A549 (cell line): ENCODE data around the gene AIMP1. TPM values are rescaled to one million over a fixed set of nuclear protein-coding genes. Genes with fewer than 3 reads are reported as not detected.

Source experiments
- ATAC-seq, 2 experiments: fragments of 200-7000 bp in 1 of 2; fragments of >200 bp in 1 of 2; cut with Nextera tagmentation in 1 of 2; cut with Tn5 transposase in 1 of 2; 3 replicates each; pipeline versions ENCODE4 v1.8.0 to v1.9.1; 2018 to 2020; ENCODE audit warnings: mild to moderate bottlenecking in 1 of 2, moderate library complexity in 1 of 2
- CTCF ChIA-PET: fragments of 300-600 bp; sonication (Branson Sonifier 250); formaldehyde crosslinking; extraction: SDS; loops from one replicate; lab custom pipeline; 2021; ENCODE audit warnings: antibody characterized with exemption, inconsistent platforms; lab: Yijun Ruan, JAX
- POLR2A ChIA-PET: fragments of 350-600 bp; formaldehyde crosslinking; extraction: SDS; loops from one replicate; lab custom pipeline; 2021; ENCODE audit warnings: antibody characterized with exemption, inconsistent platforms; lab: Yijun Ruan, JAX
- DNase-seq, 2 experiments: peaks; one replicate each; pipeline versions ENCODE4 v3.0.0 to v3.0.0-alpha.2; 2011 to 2016; ENCODE audit warnings: low read depth in 1 of 2, low spot score in 1 of 2
- FAIRE-seq: peaks from 2 replicates; lab custom pipeline; 2011; peaks lifted over from hg19 to GRCh38; lab: Jason Lieb, UNC
- H3K27ac ChIP-seq, 2 experiments: fragments of >200 bp; sonication (Bioruptor Twin); formaldehyde crosslinking; 3 replicates each; pipeline ENCODE4 v1.5.1; 2016 to 2017
- H3K4me1 ChIP-seq: fragments of >200 bp; sonication (Bioruptor Twin); formaldehyde crosslinking; 3 replicates; pipeline ENCODE4 v1.6.1; 2016
- H3K4me2 ChIP-seq: fragments of >200 bp; sonication (Bioruptor Twin); formaldehyde crosslinking; 3 replicates; pipeline ENCODE4 v1.6.1; 2016
- H3K4me3 ChIP-seq: fragments of >200 bp; sonication (Bioruptor Twin); formaldehyde crosslinking; 3 replicates; pipeline ENCODE4 v1.5.1; 2016
- H3K9me3 ChIP-seq: fragments of >200 bp; sonication (Bioruptor Twin); formaldehyde crosslinking; 3 replicates; pipeline ENCODE4 v1.6.1; 2016
- CBX8 ChIP-seq: fragments of 200-600 bp; sonication (generic); IDR thresholded peaks from 2 replicates; pipeline ENCODE4 v1.6.1; 2016
- EHF ChIP-seq: fragments of 250-450 bp; sonication (Bioruptor Pico); IDR thresholded peaks from 2 replicates; pipeline ENCODE4 v1.5.0; 2020; ENCODE audit warnings: mild to moderate bottlenecking
- ESRRA ChIP-seq: fragments of 150-350 bp; IDR thresholded peaks from 2 replicates; pipeline ENCODE4 v1.6.1; 2014; ENCODE audit warnings: mild to moderate bottlenecking, low read length, borderline replicate concordance
- FOSB ChIP-seq: fragments of 250-450 bp; sonication (Bioruptor Pico); IDR thresholded peaks from 2 replicates; pipeline ENCODE4 v1.5.0; 2020; ENCODE audit warnings: mild to moderate bottlenecking, moderate library complexity
- GATA3 ChIP-seq: IDR thresholded peaks from 2 replicates; pipeline ENCODE4 v1.6.1; 2012; ENCODE audit warnings: borderline replicate concordance
- KDM5A ChIP-seq: fragments of 200-600 bp; sonication (generic); IDR thresholded peaks from 2 replicates; pipeline ENCODE4 v1.6.1; 2016; ENCODE audit warnings: antibody characterized with exemption, mild to moderate bottlenecking
- MYC ChIP-seq: IDR thresholded peaks from 2 replicates; pipeline ENCODE4 v1.6.1; 2012; ENCODE audit warnings: mild to moderate bottlenecking, inconsistent platforms, low read length, improper control_type of control experiment, borderline replicate concordance
- NR3C1 ChIP-seq: fragments of >200 bp; sonication (Bioruptor Twin); formaldehyde crosslinking; IDR thresholded peaks from 3 replicates; pipeline ENCODE4 v1.6.1; 2017
- POLR2A ChIP-seq: IDR thresholded peaks from 2 replicates; pipeline ENCODE4 v1.6.1; 2012; ENCODE audit warnings: mild to moderate bottlenecking, low read length
- RAD21 ChIP-seq, 2 experiments: fragments of >200 bp in 1 of 2; sonication (Bioruptor Twin) in 1 of 2; formaldehyde crosslinking in 1 of 2; IDR thresholded peaks in 1 of 2; conservative IDR thresholded peaks in 1 of 2; 2 replicates in 1 of 2; 3 replicates in 1 of 2; pipeline ENCODE4 v1.6.1; 2012 to 2018; ENCODE audit warnings: inconsistent platforms in 1 of 2
- RCOR1 ChIP-seq: fragments of 150-350 bp; IDR thresholded peaks from 2 replicates; pipeline ENCODE4 v1.6.1; 2014; ENCODE audit warnings: antibody characterized with exemption, low read length, low read depth
- SMC3 ChIP-seq: fragments of >200 bp; sonication (Bioruptor Twin); formaldehyde crosslinking; IDR thresholded peaks from 3 replicates; pipeline ENCODE4 v1.6.1; 2018; ENCODE audit warnings: inconsistent platforms
- TFCP2L1 ChIP-seq: fragments of 250-450 bp; sonication (Bioruptor Pico); IDR thresholded peaks from 2 replicates; pipeline ENCODE4 v1.5.0; 2021; ENCODE audit warnings: mild to moderate bottlenecking
- WGBS: methylation state at CpG from one replicate; pipeline ENCODE4 v1.1.6; 2017; ENCODE audit errors: missing lambda C conversion rate; 5-methylcytosine and 5-hydroxymethylcytosine counted together
- polyA plus RNA-seq, 4 experiments: library from polyadenylated mRNA; depleted of rRNA in 3 of 4; stranded (reverse); fragments of >200 nt; fragmentation: RNase III in 1 of 4; extraction: RNeasy Plus Mini Kit Qiagen cat#74134 plus additional on column Dnase treatment in 1 of 4; gene quantifications; 2 replicates in 3 of 4; 3 replicates in 1 of 4; pipeline ENCODE4 v1.2.3, GENCODE V29; 2011 to 2017
- TF ChIP-seq, protein P1 (sequence below): fragments of >200 bp; sonication (Bioruptor Twin); formaldehyde crosslinking; IDR thresholded peaks from 2 replicates; pipeline ENCODE4 v1.6.1; 2016
- TF ChIP-seq, protein P2 (sequence below): IDR thresholded peaks from 2 replicates; pipeline ENCODE4 v1.6.1; 2012; ENCODE audit warnings: low read depth, borderline replicate concordance
- TF ChIP-seq, protein P3 (sequence below): IDR thresholded peaks from 2 replicates; pipeline ENCODE4 v1.6.1; 2012

Gene AIMP1
- polyA plus RNA-seq, 2 of the 4 experiments (the other 2 are of a cell fraction) = 35.6 to 70.7 TPM

DNA sequence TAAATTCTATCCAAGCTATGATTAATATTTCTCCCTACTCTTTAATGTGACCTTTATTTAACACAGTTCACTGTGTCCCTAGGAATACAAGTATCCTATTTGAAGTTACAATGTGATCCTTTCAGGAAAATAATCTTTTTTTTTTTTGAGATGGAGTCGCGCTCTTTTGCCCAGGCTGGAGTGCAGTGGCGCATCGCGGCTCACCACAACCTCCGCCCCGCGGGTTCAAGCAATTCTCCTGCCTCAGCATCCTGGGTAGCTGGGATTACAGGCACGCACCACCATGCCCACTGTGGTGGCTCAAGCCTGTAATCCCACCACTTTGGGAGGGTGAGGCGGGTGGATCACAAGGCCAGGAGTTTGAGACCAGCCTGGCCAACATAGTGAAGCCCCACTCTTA is 22.3 kb upstream of the AIMP1 start (continued):
- TF ChIP-seq KDM5A = no peak

DNA sequence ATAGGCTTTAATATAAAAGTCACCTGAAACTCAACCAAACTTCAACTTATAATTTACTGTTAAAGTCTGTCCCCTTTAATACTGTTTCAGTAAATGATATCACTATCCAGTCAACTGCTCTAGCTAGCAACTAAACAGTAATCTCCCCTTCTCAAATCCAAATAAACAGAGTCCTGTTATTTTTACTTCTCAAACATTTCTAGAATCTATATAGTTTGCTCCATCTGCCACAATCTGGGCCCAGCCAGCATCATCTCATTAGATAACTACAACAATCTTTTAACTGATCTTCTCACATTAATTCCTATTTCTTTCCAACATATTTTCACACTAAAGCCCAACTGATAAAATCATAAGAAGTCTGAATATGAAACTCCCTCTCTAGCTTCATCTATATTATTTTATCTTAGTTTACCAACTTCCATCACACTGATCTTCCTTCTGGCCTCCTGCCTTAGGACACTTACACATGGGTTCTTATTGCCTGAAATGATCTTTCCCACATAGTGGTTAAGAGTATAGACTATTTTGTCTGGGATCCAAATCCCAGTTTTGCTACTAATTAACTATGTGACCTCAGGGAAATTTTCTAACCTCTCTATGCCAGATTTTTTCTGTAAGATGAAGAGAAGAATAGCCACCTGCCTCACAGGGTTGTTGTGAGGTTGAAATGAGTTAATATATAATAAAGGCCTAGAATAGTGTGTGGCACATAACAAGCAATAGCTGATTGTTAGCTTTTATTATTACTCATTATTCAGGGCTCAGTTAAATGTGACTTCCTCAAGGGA is 18.9 kb upstream of the AIMP1 start:
- Histone ChIP-seq H3K9me3 (no peaks in the 10 kb centered on the region), H3K4me2 (no peak overlapping the region), H3K4me3 (no peak overlapping the region), H3K27ac (no peak overlapping the region), H3K4me1 (no peaks in the 10 kb centered on the region)
- ChIA-PET CTCF (no interaction called here), POLR2A (no interaction called here)
- FAIRE-seq (no peak), ATAC-seq (no peak), DNase-seq (no peak)
- TF ChIP-seq EHF (CRISPR knock-in tag) (no peak), MYC (no peak)
- TF ChIP-seq, protein P1, sequence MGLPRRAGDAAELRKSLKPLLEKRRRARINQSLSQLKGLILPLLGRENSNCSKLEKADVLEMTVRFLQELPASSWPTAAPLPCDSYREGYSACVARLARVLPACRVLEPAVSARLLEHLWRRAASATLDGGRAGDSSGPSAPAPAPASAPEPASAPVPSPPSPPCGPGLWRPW = no peak

DNA sequence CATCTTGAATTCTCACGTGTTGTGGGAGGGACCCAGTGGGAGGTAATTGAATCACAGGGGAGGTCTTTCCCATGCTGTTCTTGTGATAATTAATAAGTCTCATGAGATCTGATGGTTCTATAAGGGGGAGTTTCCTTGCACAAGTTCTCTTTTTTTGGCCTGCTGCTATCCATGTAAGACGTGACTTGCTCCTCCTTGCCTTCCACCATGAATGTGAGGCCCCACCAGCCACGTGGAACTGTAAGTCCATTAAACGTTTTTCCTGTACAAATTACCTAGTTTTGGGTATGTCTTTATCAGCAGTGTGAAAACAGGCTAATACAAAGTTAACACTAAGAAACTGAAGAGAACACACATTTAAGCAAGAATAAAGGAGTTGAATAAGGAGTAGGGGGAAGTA is 16.4 kb upstream of the AIMP1 start:
- Histone ChIP-seq H3K27ac (no peak overlapping the region), H3K9me3 (no peaks in the 10 kb centered on the region), H3K4me3 (no peak overlapping the region), H3K4me1 (no peaks in the 10 kb centered on the region), H3K4me2 (no peak overlapping the region)
- ChIA-PET CTCF (no interaction called here), POLR2A (no interaction called here)
- DNase-seq (no peak), FAIRE-seq (no peak), ATAC-seq (no peak)
- TF ChIP-seq FOSB (CRISPR knock-in tag) = no peak
- WGBS = 68% methylated on average over 4 of the region's 4 CpGs

DNA sequence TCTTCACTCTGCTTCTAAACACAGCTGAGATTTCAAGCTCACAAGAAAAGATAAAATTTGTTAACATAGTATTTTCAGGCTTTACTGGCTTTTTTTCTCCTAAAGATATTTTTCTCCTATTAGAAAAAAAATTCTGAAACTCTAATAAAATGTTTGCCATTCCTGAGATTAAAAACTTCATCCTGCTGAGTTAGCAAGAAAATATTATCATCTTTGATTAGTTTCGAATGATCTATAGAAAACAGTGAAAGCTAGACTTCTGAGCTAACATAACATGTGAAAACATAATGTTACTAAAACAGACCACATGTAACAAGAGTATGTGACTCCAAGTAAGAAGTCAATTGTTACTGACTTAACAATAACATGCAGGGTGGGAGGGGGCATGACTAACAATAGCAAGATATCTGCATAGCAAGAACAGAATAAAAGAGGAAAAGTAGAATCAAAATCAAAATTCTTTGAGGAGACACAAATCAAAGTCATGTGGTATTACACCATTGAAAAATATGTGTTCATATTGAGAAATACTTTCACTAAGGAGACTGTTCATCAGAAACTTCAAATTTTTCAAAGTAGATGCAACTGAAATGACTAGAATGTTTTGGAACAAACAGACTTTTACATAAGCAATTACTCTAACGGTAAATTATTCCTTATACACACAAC is 14.8 kb upstream of the AIMP1 start:
- ATAC-seq (no peak), DNase-seq (no peak), FAIRE-seq (no peak)
- H3K9me3 ChIP-seq = no peaks in the 10 kb centered on the region
- H3K4me2 ChIP-seq = no peak overlapping the region
- no peak for TF ChIP-seq RAD21 (conservative IDR thresholded peaks at IDR 0.05 in 1 of 2, IDR thresholded peaks at IDR 0.05 in 1 of 2)
- TF ChIP-seq POLR2A = no peak
- no peak for TF ChIP-seq NR3C1
- no peak overlapping the region for H3K4me3 ChIP-seq
- POLR2A ChIA-PET = no interaction called here
- no peaks in the 10 kb centered on the region for H3K4me1 ChIP-seq
- CTCF ChIA-PET = no interaction called here
- 85% methylated on average over 2 of the region's 2 CpGs for WGBS
- H3K27ac ChIP-seq = no peak overlapping the region

DNA sequence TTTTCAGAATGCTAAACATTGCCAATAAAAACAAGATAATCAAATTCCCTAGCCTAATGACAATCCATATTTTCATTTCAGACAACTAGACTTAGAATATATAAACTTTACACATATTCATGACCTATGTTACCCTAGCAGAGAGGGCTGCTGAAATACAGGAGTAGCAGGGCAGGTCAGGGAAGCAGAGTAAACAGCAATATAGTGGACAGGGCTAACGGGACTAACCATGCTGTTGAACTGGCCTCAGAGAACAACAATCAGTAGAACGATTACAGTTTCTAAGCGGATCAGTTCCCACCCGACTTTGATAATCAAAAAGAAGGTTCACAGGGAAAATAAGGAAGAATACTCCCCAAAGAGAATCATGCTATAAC is 14.3 kb upstream of the AIMP1 start:
- FAIRE-seq = no peak
- WGBS = 88% methylated on average over 4 of the region's 4 CpGs
- CTCF ChIA-PET = no interaction called here

More for the DNA sequence above, 14.3 kb upstream of the AIMP1 start:
- Histone ChIP-seq H3K27ac (no peak overlapping the region), H3K4me1 (no peaks in the 10 kb centered on the region), H3K4me2 (no peak overlapping the region), H3K9me3 (no peaks in the 10 kb centered on the region)
- DNase-seq = no peak
- POLR2A ChIA-PET = no interaction called here
- ATAC-seq = no peak
- TF ChIP-seq ESRRA = no peak
- TF ChIP-seq, protein P2, sequence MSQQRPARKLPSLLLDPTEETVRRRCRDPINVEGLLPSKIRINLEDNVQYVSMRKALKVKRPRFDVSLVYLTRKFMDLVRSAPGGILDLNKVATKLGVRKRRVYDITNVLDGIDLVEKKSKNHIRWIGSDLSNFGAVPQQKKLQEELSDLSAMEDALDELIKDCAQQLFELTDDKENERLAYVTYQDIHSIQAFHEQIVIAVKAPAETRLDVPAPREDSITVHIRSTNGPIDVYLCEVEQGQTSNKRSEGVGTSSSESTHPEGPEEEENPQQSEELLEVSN = no peak
- TF ChIP-seq CBX8 = no peak
- TF ChIP-seq, protein P3, sequence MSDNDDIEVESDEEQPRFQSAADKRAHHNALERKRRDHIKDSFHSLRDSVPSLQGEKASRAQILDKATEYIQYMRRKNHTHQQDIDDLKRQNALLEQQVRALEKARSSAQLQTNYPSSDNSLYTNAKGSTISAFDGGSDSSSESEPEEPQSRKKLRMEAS = no peak
- TF ChIP-seq KDM5A = no peak
- TF ChIP-seq SMC3 = no peak
- TF ChIP-seq TFCP2L1 (CRISPR knock-in tag) = no peak
- TF ChIP-seq, protein P1 = no peak
- TF ChIP-seq RCOR1 = no peak
- no peak for TF ChIP-seq GATA3
- TF ChIP-seq, all 56 proteins: peak for 0
- H3K4me3 ChIP-seq = no peak overlapping the region
